ENCODE measurements around the gene ATP6V0D1.
"Not testable (repeated sequence)": the region's sequence is repeated elsewhere in the genome, so short reads cannot be mapped to it uniquely, and the experiment has no call there.

ATP6V0D1 gene

DNA sequence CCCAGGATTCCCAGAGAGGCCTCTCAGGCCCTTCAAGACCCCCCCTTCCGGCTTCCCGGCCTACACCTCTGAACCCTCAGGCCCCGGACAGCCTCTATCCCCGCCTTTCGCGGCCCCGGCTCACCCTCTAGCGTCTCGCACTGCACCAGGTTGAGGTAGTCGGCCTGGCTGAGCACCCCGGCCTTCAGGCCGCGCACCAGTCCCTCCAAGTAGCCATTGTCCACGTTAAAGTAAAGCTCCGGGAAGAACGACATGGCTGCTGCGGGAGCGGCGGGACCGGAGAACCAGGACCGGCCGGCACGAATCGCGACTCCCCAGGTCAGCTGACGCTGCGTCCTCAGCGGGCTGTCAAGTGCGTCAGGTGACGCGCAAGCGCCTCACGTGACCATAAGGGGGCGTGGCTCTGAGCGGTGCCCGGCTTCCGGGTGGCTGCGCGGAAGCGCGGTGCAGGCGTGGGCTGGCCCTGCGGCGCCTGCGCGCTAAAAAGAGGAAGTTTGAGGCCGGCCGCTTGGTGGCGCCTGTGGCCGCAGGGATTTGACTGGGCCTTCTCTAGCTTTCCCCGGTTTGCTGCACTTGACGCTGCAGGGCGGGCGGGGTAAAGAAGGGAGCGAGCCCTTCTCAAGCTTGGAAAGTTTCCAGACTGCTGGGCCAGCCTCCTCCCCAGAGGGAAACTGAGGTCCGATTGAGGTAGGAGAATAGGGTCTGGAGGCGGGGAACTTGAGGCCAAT lies at the start of gene ATP6V0D1:
ATP6V0D1 (minus strand) TSS at position 325 of the 728 bp plus-strand sequence; CDS start at position 254, 71 bp downstream.
- peak; percentile 98 for DNase-seq

DNA sequence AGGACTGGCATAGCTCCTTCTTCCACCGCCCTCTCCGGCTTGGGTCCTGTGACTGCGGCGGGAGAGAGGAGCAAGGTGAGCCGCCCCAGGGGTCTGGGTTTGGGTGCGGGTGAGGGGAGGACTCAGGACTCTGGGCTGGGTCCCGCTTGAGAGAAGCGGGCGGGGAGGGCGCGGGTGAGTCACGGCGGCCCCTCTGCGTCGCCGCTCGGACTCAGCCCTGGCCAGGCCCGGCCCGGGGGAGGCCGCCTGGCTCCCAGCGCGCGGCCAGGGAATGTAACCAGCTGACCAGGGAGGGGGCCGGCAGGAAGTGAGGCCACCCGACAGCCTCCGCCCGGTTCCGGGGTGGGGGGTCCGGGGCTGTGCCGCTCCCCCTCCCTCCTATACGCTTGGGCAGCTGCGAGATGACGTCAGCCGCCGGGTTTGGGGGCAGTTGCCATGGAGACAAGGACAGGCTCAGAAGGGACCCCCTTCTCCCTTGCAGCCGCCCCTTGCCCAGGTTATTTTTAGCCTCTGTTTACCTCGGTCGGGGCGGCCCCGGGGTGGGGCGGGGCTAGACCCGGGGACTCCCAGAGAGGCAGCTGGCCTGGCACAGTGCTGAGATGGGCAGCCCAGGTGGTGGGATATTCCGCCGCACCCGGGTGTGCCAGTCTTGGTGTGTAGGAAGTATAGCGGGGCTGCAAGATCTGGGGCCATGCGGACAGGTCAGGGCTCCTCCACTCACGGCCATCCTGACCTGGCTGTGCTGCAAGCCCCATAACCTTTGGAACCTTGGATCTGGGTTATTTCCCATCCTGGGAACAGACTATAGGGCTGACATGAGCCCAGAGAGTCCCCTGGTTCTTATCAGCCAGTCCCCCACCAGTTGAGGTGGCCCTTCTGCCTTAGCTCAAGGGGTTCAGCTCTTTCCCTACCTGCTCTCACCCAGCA lies 49.3 kb upstream of the ATP6V0D1 start:
- DNase-seq: peak; percentile 57

DNA sequence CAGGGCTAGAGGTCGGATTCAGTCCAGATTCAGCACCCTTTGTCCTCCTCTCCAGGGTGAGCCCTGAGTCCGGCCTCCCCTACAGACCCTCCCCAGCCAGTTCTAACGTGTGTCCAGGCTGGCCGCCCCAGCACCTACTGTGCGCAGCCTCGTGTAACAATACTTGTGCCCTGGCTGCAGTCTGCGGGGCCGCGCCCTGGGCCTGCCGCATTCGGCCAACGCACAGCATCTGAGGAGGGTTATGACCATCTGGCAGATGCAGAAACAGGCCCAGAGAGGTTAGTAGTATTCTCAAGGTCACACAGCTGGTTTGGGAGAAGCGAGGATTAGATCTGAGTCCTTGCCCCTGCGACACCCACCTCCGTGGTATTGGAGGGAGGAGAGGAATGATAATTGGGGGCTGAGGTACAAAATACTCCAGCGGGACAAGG lies 48.6 kb upstream of the ATP6V0D1 start:
- DNase-seq: no peak

DNA sequence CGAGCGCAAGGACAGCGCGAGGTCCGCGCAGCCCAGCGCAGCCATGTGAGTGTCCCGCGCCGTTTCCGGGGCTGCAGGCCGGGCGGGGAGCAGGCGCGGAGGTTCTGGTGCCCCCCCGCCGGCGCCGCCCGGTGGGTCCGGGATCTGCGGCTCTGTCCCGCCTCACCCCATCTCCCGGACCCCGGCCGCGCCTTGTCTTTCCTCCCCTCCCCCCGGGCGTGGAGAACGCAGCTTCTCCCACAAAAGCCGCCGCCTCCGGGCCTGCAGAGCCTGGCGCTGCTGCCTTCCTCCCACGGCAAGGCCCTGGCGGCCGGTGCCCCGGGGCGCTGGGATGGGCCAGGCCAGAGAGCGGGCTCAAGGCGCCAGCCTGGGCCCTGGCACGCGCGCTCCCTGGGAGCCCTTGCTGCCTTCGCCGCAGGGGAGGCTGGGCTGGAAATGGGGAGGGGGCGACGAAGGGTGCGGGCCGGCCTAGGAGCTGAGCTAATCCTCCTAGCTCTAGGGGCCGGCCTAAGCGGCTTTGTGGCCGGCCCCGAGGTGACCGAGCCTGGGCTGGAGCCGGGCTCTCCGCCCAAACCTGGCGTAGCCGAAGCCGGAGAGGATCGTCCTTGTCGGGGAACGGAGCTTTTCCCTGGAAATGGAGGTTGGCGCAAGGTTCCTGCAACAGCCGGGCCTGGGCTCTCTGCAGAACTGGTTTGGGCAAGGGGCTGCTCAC lies 48.1 kb upstream of the ATP6V0D1 start:
- DNase-seq: no peak

DNA sequence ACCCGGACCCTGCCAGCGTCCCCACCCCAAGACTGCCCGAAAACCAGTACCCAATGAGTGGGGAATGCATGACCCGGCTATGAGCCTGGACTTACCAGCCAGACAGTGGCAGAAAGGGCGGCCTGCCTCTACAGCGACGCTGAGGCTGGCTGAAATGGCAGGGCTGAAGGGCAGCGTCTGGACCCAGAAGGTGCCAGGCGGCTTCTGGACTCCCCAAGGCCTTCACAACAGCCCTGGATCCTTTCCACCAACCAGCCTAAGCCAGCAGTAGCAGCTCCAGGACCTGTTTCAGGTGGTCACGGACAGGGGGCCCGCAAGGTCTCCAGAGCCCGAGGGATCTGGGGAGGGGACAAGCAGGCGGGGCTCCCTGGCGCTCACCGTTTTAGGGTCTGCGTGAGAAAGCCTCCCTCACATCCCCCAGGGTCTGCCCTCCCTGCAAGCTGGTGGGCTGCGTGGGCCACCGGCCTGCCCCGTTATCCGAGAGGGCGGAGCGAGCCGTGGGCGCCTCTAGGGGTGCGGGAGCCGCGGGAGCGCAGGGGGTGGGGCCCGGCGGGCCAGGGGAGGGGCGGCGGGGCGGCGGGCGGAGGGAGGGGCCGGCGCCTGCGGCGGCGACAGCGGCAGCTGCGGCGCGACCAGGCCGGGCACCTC lies 47.4 kb upstream of the ATP6V0D1 start, which contains the start of gene RIPOR1:
RIPOR1 (plus strand) TSS at position 608 of the 648 bp plus-strand sequence. CDS start 9,618 bp downstream, outside the sequence.
- peak; percentile 48 for DNase-seq

DNA sequence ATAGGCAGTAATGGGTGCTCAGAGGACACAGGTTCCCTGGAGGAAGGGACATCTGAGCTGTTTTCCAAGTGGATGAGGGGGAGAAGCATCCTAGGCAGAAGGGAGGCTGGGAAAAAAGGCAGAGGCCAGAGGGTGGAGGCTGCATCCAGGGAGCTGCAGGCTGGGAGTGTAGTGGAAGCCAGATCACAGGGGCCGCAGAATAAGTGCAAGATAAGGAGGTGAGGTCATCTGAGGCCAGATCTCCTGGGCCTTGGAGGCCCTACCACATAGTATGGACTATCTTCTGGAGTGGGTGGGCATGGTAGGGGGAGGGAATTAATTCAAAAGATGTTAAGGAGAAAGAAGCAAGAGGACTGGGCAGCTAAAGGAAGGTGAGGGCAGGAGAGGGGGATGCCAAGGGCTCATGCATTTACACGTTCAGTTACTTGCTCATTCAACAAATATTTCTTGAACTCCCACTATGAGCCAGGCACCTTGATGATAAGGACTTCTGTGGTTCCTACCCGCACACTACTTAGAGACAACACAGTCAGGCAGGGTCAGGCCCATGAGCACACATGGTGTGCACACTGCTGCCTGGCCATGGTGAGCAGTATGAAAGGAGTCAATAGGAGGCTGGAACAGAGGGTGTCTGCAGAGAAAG lies 45.3 kb upstream of the ATP6V0D1 start:
- DNase-seq: no peak

DNA sequence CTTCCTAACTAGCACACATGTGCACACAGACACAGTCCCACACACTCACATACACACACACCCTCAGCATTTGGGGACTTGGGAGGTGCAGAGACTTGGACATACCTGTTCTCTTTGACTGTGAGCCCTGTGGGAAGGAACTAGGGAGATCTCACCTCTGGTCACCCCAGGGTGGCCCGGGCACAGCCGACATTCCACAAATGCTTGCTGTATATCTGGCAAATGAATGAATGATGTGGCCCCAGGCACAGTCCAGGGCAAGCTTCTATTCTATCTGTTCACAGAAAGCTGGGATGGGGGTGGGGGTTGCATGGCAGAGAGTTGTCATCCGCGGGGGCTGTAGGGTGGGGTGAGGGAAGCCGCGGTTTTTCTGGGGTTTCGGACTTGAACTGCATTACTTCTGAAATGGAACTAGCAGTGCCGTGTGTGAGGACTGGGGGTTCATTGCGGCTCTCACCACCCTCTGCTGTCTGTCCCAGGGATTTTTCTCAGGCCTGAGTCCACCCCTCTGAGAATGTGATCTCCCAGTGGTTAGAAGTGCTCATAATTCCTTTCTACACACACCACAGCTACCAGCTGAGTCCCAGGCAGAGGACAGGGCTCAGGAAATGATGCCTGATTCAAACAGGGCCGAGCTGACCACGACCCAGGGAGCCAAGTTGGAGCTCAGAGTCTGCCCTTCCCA lies 44.4 kb upstream of the ATP6V0D1 start:
- DNase-seq: no peak

DNA sequence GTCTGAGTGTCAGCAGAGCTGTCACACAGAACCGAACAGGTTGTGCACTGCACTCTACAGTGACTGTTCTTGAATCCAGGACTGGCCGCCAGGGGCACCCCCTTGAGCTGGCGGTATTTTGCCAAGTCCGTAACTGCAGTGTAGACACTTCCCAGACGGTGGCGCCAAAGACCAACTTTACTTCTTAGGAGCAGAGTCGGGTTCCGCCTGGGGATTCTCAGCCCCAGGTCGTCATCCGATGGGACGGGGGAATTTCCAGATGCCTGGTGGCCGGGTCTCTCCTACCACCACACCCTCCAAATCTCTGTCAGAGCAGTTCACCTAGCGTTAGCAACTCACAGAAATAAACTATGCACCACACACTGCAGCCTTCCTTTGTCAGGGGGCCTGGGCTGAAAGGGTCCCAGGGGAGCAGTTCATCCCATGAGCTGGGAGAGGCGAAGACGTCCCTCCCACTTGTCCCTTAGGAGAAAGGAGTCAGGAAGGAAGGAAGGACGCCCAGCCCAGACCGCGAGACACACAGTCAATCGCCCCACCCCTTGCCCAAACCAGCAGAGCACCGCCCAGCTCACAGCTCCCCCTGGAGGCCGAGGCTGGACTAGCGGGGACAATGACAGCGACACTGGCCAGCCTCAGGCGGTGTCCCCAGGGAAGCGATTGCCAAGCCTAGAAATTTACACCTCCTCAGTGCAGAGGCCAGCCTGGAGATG lies 40.3 kb upstream of the ATP6V0D1 start:
- DNase-seq: peak; percentile 98

DNA sequence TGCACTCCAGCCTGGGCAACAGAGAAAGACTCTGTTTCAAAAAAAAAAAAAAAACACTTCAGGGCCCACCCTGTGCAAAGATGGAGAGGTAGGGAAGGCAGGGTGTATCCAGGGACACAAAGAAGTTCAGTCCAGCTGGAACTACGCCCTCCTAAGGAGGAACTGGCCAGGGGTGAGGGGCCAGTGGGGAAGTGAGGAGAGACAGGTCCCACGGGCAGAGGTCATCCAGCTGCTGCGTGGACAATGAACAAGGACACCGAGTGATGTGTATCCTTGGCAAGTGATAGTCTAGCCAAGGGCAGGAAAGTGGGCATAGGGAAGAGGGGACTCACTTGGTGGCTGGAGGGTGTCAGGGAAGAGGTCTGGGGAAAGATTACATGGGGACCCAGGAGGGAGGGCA lies 38.3 kb upstream of the ATP6V0D1 start:
- DNase-seq: no peak

DNA sequence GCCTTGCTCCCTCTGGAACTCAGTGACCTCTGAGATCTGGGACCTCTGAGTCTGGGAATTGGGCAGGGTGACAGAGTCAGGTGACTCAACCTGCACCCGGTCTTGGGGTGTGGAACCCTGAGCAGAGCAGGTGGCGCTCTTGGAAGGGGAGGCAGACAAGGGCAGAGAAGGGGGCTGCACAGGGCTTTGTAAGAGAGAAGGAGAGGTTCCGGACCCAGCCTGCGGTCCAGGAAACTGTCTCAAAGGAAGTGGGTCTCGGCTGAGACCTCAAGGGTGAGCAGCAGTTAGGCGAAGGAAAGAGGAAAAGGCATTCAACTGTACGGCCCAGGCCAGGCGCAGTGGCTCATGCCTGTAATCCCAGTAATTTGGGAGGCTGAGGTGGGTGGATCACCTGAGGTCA lies 37.7 kb upstream of the ATP6V0D1 start:
- DNase-seq: no peak

DNA sequence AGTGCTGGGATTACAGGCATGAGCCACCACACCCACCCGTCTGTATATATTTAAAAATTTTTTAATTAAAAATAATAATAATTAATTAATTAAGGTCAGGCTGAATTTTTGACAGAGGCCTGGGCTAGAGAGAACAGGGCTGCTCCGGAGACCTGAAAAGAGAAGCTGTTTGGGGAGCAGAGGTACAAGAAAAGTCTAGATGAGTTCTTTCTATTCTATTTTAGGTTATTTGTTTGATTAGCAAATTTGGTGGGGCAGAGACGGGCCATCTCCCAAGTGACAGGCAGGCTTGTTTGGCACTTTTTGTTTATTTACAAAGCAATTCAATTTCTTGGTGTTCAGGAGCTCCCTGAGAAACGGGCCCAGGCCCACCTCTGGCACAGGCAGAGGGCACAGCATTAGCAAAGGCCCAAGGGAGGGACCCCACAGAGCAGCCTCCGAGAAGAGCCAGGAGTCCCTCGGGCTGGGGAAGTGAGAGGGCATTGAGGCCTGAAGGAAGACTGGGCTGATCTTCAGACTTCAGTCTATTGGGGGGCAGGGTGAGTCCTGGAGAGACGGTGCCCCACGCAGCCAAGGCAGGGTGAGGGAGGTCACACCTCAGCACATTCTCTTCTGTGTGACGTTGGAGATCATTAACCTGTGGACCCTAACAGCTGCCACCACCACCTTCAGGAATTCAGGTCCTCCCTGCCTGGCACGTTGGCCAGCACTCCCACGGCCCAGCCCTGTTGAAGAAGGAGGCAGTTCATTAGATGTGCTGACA lies 36.9 kb upstream of the ATP6V0D1 start:
- no peak for DNase-seq

DNA sequence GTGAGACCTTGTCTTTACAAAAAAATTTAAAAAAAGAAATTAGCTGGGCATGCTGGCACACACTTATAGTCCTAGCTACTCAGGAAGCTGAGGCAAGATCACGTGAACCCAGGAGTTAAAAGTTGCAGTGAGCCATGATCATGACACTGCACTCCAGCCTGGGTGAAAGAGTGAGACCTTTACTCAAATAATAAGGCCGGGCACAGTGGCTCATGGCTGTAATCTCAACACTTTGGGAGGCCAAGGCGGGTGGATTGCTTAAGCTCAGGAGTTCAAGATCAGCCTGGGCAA lies 36.1 kb upstream of the ATP6V0D1 start:
- DNase-seq: no peak

DNA sequence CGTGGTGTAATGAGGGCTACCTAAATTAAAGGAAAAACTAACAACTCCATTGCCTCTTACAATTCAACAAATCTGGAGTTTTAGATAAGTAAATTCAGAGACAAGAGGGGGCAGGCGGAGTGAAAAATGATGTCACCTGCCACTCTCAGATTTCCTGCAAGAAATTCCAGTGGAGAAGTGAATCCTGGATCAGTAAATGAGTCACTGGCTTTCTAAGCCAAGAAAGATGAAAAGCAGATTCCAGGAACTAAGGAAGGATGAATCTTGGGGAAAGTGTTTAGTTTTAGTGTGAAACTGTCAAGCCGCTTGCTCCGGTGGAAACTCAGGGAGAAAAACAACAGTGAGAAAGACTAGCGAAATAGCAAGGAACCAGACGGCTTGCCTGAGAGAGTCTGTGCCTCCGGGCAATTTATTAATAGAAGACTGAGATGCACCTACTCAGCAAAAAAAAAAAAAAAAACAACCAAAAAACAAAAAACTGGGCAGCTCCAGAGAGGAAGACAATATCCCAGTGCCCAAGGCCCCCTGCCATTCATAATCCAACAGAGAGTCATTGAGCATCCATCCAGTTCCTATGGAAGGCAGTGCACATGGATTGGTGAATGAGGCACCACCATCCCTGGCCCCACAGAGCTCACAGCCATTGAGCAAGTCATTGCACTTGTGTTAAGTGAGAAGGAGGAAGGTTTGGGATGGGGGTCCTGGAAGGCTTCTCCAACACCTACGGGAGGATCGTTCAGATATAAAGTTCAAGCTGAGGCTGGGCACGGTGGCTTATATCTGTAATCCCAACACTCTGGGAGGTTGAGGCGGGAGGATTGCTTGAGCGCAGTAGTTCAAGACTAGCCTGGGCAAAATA lies 35.6 kb upstream of the ATP6V0D1 start:
- DNase-seq: no peak

DNA sequence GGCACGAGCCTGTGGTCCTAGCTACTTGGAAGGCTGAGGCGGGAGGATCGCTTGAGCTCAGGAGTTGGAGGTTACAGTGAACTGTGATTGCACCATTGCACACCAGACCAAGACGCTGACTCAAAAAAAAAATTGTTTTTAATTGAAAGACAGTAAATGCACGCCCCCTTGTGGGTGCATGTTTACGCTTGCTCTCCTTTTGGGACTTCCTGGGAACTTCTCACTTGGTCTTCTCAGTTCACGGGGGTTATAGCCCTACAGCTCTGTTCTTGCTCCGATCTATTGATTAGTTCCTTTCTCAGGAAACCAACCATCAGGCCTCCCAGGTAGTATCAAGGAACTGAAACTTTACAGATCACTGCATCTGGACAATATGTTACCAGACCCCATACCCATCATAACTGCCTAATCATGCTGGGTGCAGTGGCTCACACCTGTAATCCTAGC lies 33.4 kb upstream of the ATP6V0D1 start:
- peak; percentile 88 for DNase-seq

DNA sequence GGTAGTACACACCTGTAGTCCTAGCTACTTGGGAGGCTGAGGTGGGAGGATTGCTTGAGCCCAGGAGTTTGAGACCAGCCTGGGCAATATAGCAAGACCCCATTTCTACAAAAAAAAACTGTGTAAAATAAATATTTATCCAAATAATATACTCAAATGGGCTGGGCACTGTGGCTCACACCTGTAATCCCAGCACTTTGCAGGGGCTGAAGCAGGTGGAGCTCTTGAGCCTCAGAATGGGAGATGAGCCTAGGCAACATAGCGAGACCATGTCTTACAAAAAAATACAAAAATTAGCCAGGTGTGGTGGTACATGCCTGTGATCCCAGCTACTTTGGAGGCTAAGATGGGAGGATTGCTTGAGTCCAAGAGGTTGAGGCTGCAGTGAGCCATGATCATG lies 32.9 kb upstream of the ATP6V0D1 start:
- not testable (repeated sequence) for DNase-seq

DNA sequence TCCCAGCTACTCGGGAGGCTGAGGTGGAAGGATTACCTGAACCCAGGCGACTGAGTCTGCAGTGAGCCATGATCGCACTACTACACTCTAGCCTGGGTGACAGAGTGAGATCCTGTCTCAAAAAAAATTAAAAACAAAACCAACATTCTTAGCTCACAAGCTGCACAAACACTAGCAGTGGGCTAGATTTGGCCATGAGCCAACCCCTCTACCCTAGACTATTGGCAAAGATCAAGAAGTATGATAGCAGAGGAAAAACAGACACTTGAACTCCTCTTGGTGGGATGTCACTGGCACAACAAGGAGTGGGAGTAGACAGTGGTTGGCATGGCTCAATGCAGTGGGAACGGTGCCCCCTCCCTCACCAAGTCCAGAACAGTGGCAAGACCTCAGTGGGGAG lies 28.1 kb upstream of the ATP6V0D1 start:
- no peak for DNase-seq

DNA sequence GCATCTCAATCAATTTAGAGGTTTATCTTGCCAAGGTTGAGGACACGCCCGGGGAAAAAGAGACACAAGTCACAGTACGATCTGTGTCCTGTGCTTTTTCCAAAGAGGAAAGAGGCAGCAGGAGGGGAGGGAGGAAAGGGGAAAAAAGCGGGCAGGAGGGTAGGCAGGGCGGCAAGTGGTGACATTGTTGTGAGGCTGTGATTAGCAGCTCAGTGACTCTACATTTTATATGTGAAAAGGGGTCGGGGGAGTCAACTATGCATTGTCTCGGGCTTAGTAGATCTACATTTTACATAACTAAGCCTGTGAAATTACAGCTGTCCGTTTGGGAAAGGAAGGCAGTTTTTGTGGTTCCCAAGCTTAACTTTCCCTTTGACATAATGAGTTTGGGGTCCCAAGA lies 25.5 kb upstream of the ATP6V0D1 start:
- DNase-seq: no peak

DNA sequence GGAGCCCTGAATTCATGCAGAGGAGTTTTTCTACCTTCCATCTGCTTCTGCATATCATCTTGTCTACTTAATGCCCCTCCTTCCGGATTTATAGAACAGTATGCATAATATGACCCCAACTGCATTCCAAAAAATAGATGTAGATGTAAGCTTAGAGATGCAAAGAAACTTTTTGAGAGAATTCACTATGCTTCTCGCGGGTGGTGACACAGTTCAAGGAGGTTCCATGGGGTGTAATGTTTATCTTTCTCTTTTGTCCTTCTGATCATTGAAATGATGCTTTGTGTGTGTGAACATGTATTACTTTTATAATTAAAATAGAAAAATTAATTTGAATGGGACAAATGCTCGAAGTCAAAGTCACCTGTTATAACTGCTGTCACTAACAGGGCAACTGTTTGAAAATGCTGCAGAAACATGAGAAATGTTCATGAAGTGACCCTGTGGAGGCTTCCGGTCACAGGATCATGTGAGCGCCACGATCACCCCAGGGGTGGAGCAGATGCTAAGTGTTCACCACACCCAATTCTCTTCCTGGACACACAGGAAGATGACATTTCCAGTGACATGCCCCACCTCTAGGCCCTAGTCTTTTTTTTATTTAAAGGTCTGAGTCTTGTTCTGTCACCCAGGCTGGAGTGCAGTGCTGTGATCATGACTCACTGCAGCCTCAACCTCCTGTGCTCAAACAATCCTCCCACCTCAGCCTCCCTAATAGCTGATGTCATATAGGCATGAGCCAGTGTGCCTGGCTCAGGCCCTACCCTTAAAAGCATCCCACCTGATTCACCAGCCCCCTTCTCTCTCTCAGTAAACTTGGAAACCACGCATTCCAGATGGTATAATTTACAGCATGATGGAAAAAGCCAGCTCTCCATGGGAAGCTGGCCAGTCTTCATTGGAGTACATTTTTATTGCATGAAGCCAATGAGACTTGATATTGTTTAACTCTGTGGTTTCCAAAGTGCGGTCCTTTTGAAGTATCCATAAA lies 23.4 kb upstream of the ATP6V0D1 start:
- DNase-seq: peak; percentile 77
